ENCODE data around the gene MS4A6E. TPM values are rescaled to one million over a fixed set of nuclear protein-coding genes. Genes with fewer than 3 reads are reported as not detected.
A peak's percentile ranks its signal among the peaks of the same experiment; 100 is the strongest.

The MS4A6E gene
- total RNA-seq, 2 experiments from 2014 or later, result not detected

DNA sequence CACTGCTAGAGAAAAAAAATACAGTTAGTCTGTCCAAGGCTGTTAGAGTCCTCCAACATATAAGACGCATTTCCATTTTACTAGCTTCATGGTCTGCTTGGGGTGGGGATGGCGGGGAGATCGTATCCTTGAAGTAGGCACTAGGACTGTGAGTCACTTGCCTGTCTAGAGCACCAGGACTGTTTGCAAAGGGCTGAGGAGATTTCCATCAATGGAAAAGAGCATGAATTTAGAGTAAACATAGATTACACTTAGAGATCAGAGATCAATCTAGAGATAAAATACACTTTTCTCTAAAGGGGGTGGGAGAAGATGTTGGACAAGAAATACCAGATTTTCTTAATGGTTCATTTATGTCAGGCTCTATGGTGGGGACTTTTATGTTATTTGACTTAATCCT, 49.5 kb downstream of the MS4A6E start:
- peaks cover 28% of the 10 kb centered on the region for H3K27me3 Mint-ChIP-seq
- no peak overlapping the region for H3K27ac Mint-ChIP-seq
- no peaks in the 10 kb centered on the region for H3K36me3 Mint-ChIP-seq (ENCODE audit: low read depth)
- ATAC-seq (no peak), DNase-seq (no peak)
- peaks cover 7% of the 10 kb centered on the region for H3K4me1 Mint-ChIP-seq (ENCODE audit: low read depth)
- ChIA-PET CTCF (no interaction called here), POLR2A (no interaction called here)
- no peak overlapping the region for H3K4me3 Mint-ChIP-seq
- TF ChIP-seq, protein P1, sequence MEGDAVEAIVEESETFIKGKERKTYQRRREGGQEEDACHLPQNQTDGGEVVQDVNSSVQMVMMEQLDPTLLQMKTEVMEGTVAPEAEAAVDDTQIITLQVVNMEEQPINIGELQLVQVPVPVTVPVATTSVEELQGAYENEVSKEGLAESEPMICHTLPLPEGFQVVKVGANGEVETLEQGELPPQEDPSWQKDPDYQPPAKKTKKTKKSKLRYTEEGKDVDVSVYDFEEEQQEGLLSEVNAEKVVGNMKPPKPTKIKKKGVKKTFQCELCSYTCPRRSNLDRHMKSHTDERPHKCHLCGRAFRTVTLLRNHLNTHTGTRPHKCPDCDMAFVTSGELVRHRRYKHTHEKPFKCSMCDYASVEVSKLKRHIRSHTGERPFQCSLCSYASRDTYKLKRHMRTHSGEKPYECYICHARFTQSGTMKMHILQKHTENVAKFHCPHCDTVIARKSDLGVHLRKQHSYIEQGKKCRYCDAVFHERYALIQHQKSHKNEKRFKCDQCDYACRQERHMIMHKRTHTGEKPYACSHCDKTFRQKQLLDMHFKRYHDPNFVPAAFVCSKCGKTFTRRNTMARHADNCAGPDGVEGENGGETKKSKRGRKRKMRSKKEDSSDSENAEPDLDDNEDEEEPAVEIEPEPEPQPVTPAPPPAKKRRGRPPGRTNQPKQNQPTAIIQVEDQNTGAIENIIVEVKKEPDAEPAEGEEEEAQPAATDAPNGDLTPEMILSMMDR (IDR thresholded peaks at IDR 0.05), result no peak
- intact Hi-C loops (cut with micrococcal nuclease), result no loop called here
- H3K9me3 Mint-ChIP-seq, result no peaks in the 10 kb centered on the region

DNA sequence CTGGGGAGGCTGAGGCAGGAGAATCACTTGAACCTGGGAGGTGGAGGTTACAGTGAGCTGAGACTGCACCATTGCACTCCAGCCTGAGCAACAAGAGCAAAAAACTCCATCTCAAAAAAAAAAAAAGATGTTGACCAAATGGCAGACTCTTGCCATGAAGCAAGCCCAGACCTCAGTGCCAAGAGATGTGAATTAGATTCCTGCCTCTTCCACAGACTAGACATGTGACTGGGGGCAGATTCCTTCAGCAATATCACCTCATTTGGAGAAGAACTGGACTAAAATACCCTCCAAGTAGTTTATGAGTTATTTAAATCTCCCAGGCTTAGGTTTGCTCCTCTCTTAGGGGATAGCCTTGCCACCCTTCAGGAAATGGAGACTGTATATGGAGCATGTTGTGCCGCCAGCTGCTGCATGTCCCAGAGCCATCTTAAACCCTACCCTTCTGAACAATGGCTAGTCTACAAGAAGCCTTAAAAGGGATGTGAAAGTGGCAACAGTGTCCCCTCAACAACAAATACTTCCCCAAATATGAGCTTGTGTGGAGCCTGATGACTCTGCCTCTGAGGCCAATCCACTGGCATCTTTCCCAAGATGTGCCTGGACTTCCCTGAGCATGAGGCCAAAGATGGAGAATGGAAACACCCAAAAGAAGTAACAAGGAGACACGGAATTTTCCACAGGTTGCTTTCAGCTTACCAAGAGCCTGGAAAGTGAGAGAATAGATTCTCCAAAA, 50.5 kb downstream of the MS4A6E start:
- intact Hi-C loops (cut with micrococcal nuclease), result no loop called here
- Mint-ChIP-seq H3K4me1 (ENCODE audit: low read depth) (peaks cover 7% of the 10 kb centered on the region), H3K27ac (no peak overlapping the region), H3K36me3 (ENCODE audit: low read depth) (no peaks in the 10 kb centered on the region), H3K9me3 (no peaks in the 10 kb centered on the region), H3K27me3 (peaks cover 25% of the 10 kb centered on the region), H3K4me3 (no peak overlapping the region)
- POLR2A ChIA-PET, result no interaction called here
- CTCF ChIA-PET, result interaction anchor here (1.2 kb wide), 1 partner anchor 14 kb away, joined by 5 read pairs; no protein-coding TSS in a partner anchor
- ATAC-seq (no peak), DNase-seq (no peak)
- TF ChIP-seq, protein P1 (IDR thresholded peaks at IDR 0.05), result no peak

DNA sequence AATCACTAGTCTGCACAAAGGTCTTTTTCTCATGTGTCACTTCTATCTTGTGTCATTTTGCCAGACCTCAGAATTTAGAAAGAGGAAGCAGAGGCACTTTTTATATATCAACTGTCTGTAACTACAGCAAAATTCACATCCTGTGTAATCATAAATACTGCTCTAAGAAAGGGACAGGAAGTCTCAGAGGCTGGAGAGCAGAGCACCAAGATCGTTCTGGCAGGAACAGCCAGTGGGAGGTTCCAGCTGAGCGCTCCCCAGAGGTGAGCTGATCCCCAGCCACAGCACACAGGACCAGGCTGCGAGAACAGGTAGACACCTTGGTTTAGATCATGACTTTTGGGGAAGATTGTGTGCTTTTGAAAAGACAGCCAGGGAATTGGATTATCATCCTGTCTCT, 51.3 kb downstream of the MS4A6E start, which contains the start of gene MS4A7:
TSS of gene MS4A7 (plus strand) at position 179 of the 400 bp plus-strand sequence. CDS start 4,610 bp downstream, outside the sequence.
- ChIA-PET POLR2A (no interaction called here), CTCF (interaction anchor here (1.2 kb wide), 1 partner anchor 15 kb away, joined by 5 read pairs; no protein-coding TSS in a partner anchor)
- H3K27me3 Mint-ChIP-seq, result peaks cover 23% of the 10 kb centered on the region
- DNase-seq (no peak), ATAC-seq (peak; percentile 37)
- TF ChIP-seq, protein P1 (IDR thresholded peaks at IDR 0.05), result no peak
- no peak within 1 kb of the TSS for H3K27ac Mint-ChIP-seq
- H3K4me1 Mint-ChIP-seq (ENCODE audit: low read depth), result peaks cover 7% of the 10 kb centered on the region
- intact Hi-C loops (cut with micrococcal nuclease), result no loop called here
- H3K9me3 Mint-ChIP-seq, result no peaks in the 10 kb centered on the region
- H3K4me3 Mint-ChIP-seq, result no peak within 1 kb of the TSS
- no peaks in the 10 kb centered on the region for H3K36me3 Mint-ChIP-seq (ENCODE audit: low read depth)

DNA sequence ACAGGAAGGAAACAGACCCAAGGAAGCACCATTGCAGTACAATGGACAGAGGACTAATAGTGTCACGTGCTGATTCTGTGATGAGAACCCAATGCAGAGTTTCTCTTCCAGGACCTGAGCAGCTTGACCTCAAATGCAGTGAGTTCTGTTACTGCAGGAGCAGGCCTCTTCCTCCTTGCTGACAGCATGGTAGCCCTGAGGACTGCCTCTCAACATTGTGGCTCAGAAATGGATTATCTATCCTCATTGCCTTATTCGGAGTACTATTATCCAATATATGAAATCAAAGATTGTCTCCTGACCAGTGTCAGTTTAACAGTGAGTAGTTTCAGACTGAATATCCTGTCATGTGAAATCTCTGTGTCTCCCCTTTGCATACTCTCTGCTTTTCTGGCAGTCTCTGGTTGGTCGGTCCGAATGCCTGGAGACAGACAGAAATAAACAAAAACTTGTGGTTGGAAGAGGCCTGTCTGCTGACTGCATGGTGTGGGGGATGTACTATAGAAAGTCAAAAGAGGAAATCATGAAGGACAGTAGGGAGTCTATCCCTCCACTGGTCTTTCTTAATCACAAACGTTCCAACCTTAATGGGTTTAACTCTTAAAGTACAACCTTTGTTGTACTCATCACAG, 62.3 kb downstream of the MS4A6E start:
- H3K9me3 Mint-ChIP-seq, result no peaks in the 10 kb centered on the region
- no peak overlapping the region for H3K4me3 Mint-ChIP-seq
- H3K27ac Mint-ChIP-seq, result no peak overlapping the region
- intact Hi-C loops (cut with micrococcal nuclease), result no loop called here
- TF ChIP-seq, protein P1 (IDR thresholded peaks at IDR 0.05), result no peak
- peaks cover 2% of the 10 kb centered on the region for H3K27me3 Mint-ChIP-seq
- no peaks in the 10 kb centered on the region for H3K36me3 Mint-ChIP-seq (ENCODE audit: low read depth)
- DNase-seq (no peak), ATAC-seq (no peak)
- no peaks in the 10 kb centered on the region for H3K4me1 Mint-ChIP-seq (ENCODE audit: low read depth)
- ChIA-PET CTCF (interaction anchor here (1.5 kb wide), 1 partner anchor 24 kb away, joined by 3 read pairs; no protein-coding TSS in a partner anchor), POLR2A (no interaction called here)

DNA sequence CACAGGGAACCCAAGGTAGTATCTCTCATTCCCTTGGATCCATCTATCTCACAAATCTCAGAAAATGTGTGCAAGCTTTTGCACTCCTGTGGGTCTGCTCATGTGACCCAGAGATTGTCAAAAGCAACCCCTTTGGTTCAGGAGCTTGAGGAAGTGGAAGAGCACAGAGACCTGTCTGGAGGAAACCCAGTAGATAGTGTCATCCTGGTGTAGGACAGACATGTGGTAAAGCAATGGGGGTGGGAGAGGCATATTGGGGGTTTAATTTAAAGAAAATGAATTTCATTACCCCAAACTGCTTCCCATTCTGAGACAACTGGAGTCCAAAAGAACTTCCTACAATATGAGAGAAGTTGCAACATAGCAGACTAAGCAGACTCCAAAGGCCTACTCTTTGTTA, 63.4 kb downstream of the MS4A6E start:
- ATAC-seq (no peak), DNase-seq (no peak)
- intact Hi-C loops (cut with micrococcal nuclease), result no loop called here
- no peak overlapping the region for H3K4me3 Mint-ChIP-seq
- H3K27me3 Mint-ChIP-seq, result peaks cover 2% of the 10 kb centered on the region
- TF ChIP-seq, protein P1 (IDR thresholded peaks at IDR 0.05), result no peak
- no peaks in the 10 kb centered on the region for H3K9me3 Mint-ChIP-seq
- H3K36me3 Mint-ChIP-seq (ENCODE audit: low read depth), result no peaks in the 10 kb centered on the region
- H3K27ac Mint-ChIP-seq, result no peak overlapping the region
- POLR2A ChIA-PET, result no interaction called here
- CTCF ChIA-PET, result interaction anchor here (1.0 kb wide), 1 partner anchor 35 kb away, joined by 3 read pairs; no protein-coding TSS in a partner anchor
- no peaks in the 10 kb centered on the region for H3K4me1 Mint-ChIP-seq (ENCODE audit: low read depth)

Data from activated CD8-positive, alpha-beta T cell treated with anti-CD3 and anti-CD28 coated beads for 36 hours (primary cell).